Left kidney (tissue), 2 donors: Measurements from ENCODE around the gene DDX60. TPM values are rescaled to one million over a fixed set of nuclear protein-coding genes. Genes with fewer than 3 reads are reported as not detected.

Experiments used
- DNase-seq: peaks from one replicate; pipeline ENCODE4 v3.0.0-alpha.2; 2013
- polyA plus RNA-seq: library from polyadenylated mRNA; unstranded; fragments of 120-200 nt; gene quantifications from one replicate; pipeline ENCODE4 v1.2.1, GENCODE V29; 2013; ENCODE audit not compliant: insufficient read length

Gene DDX60
- polyA plus RNA-seq, 1 donor, result 12.8 TPM

GRCh38 chr4:168212656-168213055 lies 105.9 kb downstream of the DDX60 start:
- no peak for DNase-seq

- DNase-seq, result no peak
Observed at GRCh38 chr4:168208957-168209614, 109.5 kb downstream of the DDX60 start.

- no peak for DNase-seq
Observed at GRCh38 chr4:168203233-168203911, 115.2 kb downstream of the DDX60 start.

- DNase-seq, result no peak
Observed at GRCh38 chr4:168200685-168201084, 117.9 kb downstream of the DDX60 start.

GRCh38 chr4:168199260-168199957 lies 119.1 kb downstream of the DDX60 start:
- no peak for DNase-seq

- no peak for DNase-seq
Observed at GRCh38 chr4:168197926-168198325, 120.6 kb downstream of the DDX60 start.

- DNase-seq, result no peak
Observed at GRCh38 chr4:168188754-168189153, 129.8 kb downstream of the DDX60 start.

- peak; percentile 21 for DNase-seq
Observed at GRCh38 chr4:168183717-168184571, 134.6 kb downstream of the DDX60 start.

- peak; percentile 19 for DNase-seq
Observed at GRCh38 chr4:168177546-168178149, 140.9 kb downstream of the DDX60 start.

GRCh38 chr4:168174308-168174707 lies 144.2 kb downstream of the DDX60 start:
- DNase-seq, result no peak

- DNase-seq, result no peak
Observed at GRCh38 chr4:168167714-168168284, 150.8 kb downstream of the DDX60 start.

Other genes with a start within 250 kb of the DDX60 start
- gene ANXA10, start 226.2 kb downstream of the DDX60 start, polyA plus RNA-seq, result 0.10 TPM
- gene DDX60L, start 161.7 kb upstream of the DDX60 start, polyA plus RNA-seq, result 8.9 TPM
- 203 TPM for gene PALLD, start 178.3 kb upstream of the DDX60 start, polyA plus RNA-seq